GM13976 (cell line): Measurements from ENCODE around the gene SDSL.

Experiments used
- DNase-seq: peaks from one replicate; pipeline ENCODE4 v3.0.0; 2012; ENCODE audit warnings: low spot score
- CTCF ChIP-seq: IDR thresholded peaks from 2 replicates; pipeline ENCODE4 v1.5.1; 2012; ENCODE audit warnings: borderline replicate concordance, mild to moderate bottlenecking; ENCODE audit not compliant: insufficient read depth; ENCODE audit errors: extremely low read depth, missing control alignments, control extremely low read depth
- in situ Hi-C: fragments of 300-500 bp; cut with MboI; formaldehyde crosslinking; loops from one replicate; pipeline ENCODE4 v1.12.0; 2022; ENCODE audit warnings: low sequenced_read_pairs, mixed read lengths, inconsistent platforms; ENCODE audit not compliant: unreplicated experiment

Gene SDSL, protein sequence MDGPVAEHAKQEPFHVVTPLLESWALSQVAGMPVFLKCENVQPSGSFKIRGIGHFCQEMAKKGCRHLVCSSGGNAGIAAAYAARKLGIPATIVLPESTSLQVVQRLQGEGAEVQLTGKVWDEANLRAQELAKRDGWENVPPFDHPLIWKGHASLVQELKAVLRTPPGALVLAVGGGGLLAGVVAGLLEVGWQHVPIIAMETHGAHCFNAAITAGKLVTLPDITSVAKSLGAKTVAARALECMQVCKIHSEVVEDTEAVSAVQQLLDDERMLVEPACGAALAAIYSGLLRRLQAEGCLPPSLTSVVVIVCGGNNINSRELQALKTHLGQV

DNA sequence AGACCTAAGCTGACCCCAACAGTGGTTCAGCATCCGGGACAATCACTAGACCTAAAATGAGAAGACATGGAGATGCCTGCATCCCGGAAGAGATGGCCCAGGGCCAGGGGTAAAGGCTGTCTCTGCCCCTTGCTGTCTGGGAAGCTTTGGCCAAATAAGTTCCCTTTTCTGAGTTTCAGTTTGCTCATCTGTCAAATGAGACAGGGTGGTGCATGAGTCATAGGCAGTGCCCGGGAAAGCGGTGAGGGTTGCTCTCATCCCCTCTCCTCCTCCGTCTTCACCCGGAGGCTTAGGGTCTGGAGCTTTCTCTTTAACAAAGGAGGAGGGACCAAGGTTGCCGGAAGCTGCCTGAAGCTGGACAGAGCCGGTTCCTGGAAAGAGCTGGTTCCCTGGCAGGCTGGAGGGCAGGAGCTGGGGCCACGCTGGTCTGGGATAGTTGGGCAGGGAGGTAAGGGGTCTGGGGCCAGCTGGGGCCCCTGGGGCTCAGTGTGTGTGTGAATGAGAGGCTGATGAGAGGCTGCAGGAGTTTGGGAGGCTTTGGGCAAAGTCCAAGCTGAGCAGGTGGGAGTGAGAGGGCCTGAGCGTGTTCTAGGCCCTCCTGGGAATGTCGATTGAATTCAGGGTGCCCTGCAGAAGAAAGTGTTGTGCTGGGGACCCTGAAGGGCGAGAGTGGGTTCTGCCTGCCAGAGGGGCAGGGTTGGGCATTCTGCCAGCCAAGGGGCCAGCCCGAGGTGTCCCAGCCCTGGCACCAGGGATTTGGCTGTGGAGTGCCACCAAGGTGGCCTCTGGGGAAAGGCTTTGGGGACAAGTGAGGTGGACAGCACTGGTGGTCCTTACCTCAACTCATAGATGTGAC is at the start of gene SDSL:
Gene SDSL, plus strand, starts transcription at position 351 of the 856 bp plus-strand sequence. CDS start 5,603 bp downstream, outside the sequence.
- TF ChIP-seq CTCF = no peak
- peak; percentile 67 for DNase-seq

DNA sequence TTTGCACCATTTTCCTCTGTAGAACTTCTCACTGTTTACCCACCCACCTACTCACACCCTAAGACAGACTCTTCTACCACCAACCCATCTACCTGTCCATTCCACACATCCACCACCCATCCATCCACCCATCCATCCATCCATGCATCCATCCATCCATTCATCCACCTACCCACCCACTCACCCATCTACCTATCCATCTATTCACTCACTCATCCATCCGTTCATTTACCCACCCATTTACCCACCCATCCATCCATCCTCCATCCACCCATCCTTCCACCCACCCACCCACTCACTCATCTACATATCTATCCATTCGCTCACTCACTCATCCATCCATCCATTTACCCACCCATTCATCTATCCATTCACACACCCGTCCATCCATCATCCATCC is 48.7 kb upstream of the SDSL start:
- no peak for DNase-seq
- in situ Hi-C loops = no loop called here
- TF ChIP-seq CTCF = no peak

More for the DNA sequence above, at the start of gene SDSL:
- in situ Hi-C loops = loop anchor here (10.0 kb wide), 1 partner anchor 227 kb away; no protein-coding TSS in a partner anchor

- no peak for DNase-seq
- TF ChIP-seq CTCF = no peak
- in situ Hi-C loops = no loop called here
Observed at GRCh38 chr12:113373969-113374368, 48.2 kb upstream of the SDSL start.

GRCh38 chr12:113374823-113375428 is 47.3 kb upstream of the SDSL start:
- in situ Hi-C loops = no loop called here
- no peak for DNase-seq

DNA sequence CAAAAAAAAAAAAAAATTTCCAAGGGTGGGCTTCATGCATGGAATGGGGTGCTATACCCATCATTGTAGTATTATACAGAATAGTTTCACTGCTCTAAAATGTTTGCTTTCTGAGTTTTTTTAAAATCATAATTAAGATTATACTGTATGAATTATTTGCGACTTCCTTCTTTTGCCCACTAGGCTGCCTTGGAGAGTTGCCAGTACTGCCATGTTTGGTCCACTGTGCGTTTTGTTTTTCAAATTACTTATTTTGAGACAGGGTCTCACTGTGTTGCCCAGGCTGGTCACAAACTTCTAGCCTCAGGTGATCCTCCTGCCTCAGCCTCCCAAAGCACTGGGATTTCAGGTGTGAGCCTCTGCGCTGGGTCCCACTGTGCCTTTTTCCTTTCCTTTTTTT is 43.9 kb upstream of the SDSL start:
- DNase-seq = no peak
- no peak for TF ChIP-seq CTCF
- in situ Hi-C loops = no loop called here

More at GRCh38 chr12:113374823-113375428, 47.3 kb upstream of the SDSL start:
- no peak for TF ChIP-seq CTCF

- in situ Hi-C loops = no loop called here
- DNase-seq = no peak
- TF ChIP-seq CTCF = no peak
Observed at GRCh38 chr12:113381220-113381619, 41.0 kb upstream of the SDSL start.
